NCI-H2107 (cell line): ENCODE measurements around the gene FKBP6.
"Not testable (repeated sequence)": the region's sequence is repeated elsewhere in the genome, so short reads cannot be mapped to it uniquely, and the experiment has no call there.

Source experiments
- DNase-seq: peaks from one replicate; lab custom pipeline; 2025; lab: John Stamatoyannopoulos, UW

The FKBP6 gene

GRCh38 chr7:73327922-73328321 lies at the start of gene FKBP6, which contains the start of gene TRIM50:
Gene FKBP6 (plus strand): TSS chr7:73328161. CDS start chr7:73328429, 268 bp downstream.
Gene TRIM50 (minus strand): TSS chr7:73328082. CDS start chr7:73324787, 3,295 bp downstream.
- not testable (repeated sequence) for DNase-seq

- DNase-seq, result not testable (repeated sequence)
Observed at GRCh38 chr7:73297235-73297634, 30.7 kb upstream of the FKBP6 start.

- not testable (repeated sequence) for DNase-seq
Observed at GRCh38 chr7:73297706-73298105, 30.3 kb upstream of the FKBP6 start.

GRCh38 chr7:73299812-73300211 lies 28.1 kb upstream of the FKBP6 start:
- not testable (repeated sequence) for DNase-seq

- not testable (repeated sequence) for DNase-seq
Observed at GRCh38 chr7:73301108-73301507, 26.9 kb upstream of the FKBP6 start.

- not testable (repeated sequence) for DNase-seq
Observed at GRCh38 chr7:73302846-73303245, 25.1 kb upstream of the FKBP6 start.

- no peak for DNase-seq
Observed at GRCh38 chr7:73303546-73303945, 24.4 kb upstream of the FKBP6 start.

GRCh38 chr7:73304071-73304470 lies 23.9 kb upstream of the FKBP6 start:
- DNase-seq, result no peak

- not testable (repeated sequence) for DNase-seq
Observed at GRCh38 chr7:73304612-73305387, 23.2 kb upstream of the FKBP6 start.

GRCh38 chr7:73307436-73307835 lies 20.5 kb upstream of the FKBP6 start:
- no peak for DNase-seq

- no peak for DNase-seq
Observed at GRCh38 chr7:73308074-73308664, 19.8 kb upstream of the FKBP6 start.

- peak; percentile 76 for DNase-seq
Observed at GRCh38 chr7:73308665-73309214, 19.2 kb upstream of the FKBP6 start, which contains the start of gene NSUN5. Gene NSUN5 (minus strand): TSS chr7:73308826. CDS start chr7:73308790, 36 bp downstream.

GRCh38 chr7:73311421-73311820 lies 16.5 kb upstream of the FKBP6 start:
- DNase-seq, result not testable (repeated sequence)

- DNase-seq, result no peak
Observed at GRCh38 chr7:73312831-73313520, 15.0 kb upstream of the FKBP6 start.

GRCh38 chr7:73313521-73313906 lies 14.4 kb upstream of the FKBP6 start:
- DNase-seq, result no peak

- no peak for DNase-seq
Observed at GRCh38 chr7:73314271-73314670, 13.7 kb upstream of the FKBP6 start.

- DNase-seq, result no peak
Observed at GRCh38 chr7:73316521-73316920, 11.4 kb upstream of the FKBP6 start.

GRCh38 chr7:73318656-73319204 lies 9.2 kb upstream of the FKBP6 start:
- DNase-seq, result not testable (repeated sequence)

- DNase-seq, result peak; percentile 20
Observed at GRCh38 chr7:73319541-73319940, 8.4 kb upstream of the FKBP6 start.

GRCh38 chr7:73320009-73320408 lies 8.0 kb upstream of the FKBP6 start:
- not testable (repeated sequence) for DNase-seq

- DNase-seq, result not testable (repeated sequence)
Observed at GRCh38 chr7:73323434-73324080, 4.4 kb upstream of the FKBP6 start.
